Measurements from ENCODE around the gene MFSD6. TPM values are rescaled to one million over a fixed set of nuclear protein-coding genes. Genes with fewer than 3 reads are reported as not detected.

The MFSD6 gene
- polyA plus RNA-seq, 2 of the 4 experiments (the other 2 are of a cell fraction) = 14.3 to 41.3 TPM

DNA sequence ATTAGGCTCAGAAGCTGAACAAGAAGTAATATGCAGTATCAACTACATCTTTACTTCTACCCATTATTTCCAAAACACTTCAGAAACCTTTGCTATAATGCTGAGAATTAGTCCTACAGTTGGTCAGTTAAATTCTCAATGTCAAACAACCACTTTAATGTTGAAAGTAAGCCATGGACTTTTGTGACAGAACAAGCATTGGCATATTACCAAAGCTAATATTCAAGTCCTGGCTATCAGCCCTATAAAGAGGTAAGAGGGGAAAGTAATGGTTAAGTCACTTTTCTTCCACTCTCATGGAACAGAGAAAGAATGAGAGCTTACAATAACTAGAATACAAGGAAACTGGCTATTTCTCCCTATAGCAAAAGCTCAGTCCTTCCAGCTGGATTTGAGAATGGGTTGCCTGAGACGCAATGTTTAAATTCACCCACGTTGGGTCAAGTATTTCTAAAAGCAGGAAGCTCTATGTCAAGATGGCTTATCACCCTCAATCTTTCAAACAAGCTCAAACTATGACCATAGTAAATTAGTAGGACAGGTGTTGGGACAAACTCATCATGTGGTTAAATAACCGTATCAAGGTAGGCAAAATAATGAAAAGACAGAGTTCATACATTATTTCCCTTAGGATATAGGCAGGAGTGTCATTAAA, 31.4 kb upstream of the MFSD6 start:
- ChIA-PET CTCF (interaction anchor here (0.8 to 1.3 kb wide), 3 partner anchors 10 to 288 kb away, joined by 3 to 5 read pairs (median 4); no protein-coding TSS in a partner anchor), POLR2A (no interaction called here)
- Histone ChIP-seq H3K4me1 (peaks cover 14% of the 10 kb centered on the region), H3K9me3 (no peaks in the 10 kb centered on the region), H3K27ac (no peak overlapping the region), H3K4me3 (no peak overlapping the region), H3K4me2 (no peak overlapping the region)
- WGBS (ENCODE audit: missing lambda C conversion rate) = 80% methylated on average over 3 of the region's 3 CpGs
- TF ChIP-seq HOXB5 (CRISPR knock-in tag; IDR thresholded peaks at IDR 0.05) (no peak), POLR2A (IDR thresholded peaks at IDR 0.05; ENCODE audit: low read length) (no peak), EHMT2 (IDR thresholded peaks at IDR 0.05; ENCODE audit: low read depth) (no peak), JUN (IDR thresholded peaks at IDR 0.05) (no peak), CBX2 (IDR thresholded peaks at IDR 0.05; ENCODE audit: borderline replicate concordance, low read depth) (no peak)
- ATAC-seq (no peak), FAIRE-seq (no peak), DNase-seq (ENCODE audit: low read depth in 1 of 2, low spot score in 1 of 2) (no peak)

DNA sequence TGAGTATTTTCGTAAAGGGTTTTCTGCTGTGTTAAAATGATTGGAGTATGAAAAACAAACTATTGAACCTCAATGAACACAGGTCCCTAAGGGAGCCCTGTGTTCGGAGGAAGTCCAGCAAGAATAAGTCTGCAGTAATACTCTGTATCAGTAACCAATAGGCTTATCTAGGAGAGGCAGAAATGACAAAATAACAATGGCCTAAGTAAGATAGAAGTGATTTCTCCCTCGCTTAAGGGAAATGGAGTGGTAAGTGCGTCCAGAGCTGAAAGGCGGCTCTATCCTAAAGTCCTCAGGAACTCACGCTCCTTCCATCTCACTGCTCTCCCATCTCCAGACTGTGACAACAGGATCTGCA, 29.3 kb upstream of the MFSD6 start:
- 89% methylated on average over 6 of the region's 6 CpGs for WGBS (ENCODE audit: missing lambda C conversion rate)
- DNase-seq (ENCODE audit: low read depth in 1 of 2, low spot score in 1 of 2) (no peak), ATAC-seq (peak in 1 of 2 experiments; percentile 22; a peak in 2 of 6 replicates), FAIRE-seq (no peak)
- Histone ChIP-seq H3K9me3 (no peaks in the 10 kb centered on the region), H3K27ac (no peak overlapping the region), H3K4me1 (peaks cover 14% of the 10 kb centered on the region), H3K4me3 (no peak overlapping the region), H3K4me2 (no peak overlapping the region)
- ChIA-PET POLR2A (no interaction called here), CTCF (interaction anchor here (0.9 to 1.4 kb wide), 2 partner anchors 28 to 59 kb away, joined by 3 to 4 read pairs; partner anchors contain the start of gene HIBCH)
- no peak for TF ChIP-seq ZNF302 (CRISPR knock-in tag; IDR thresholded peaks at IDR 0.05)
- TF ChIP-seq, protein P1, sequence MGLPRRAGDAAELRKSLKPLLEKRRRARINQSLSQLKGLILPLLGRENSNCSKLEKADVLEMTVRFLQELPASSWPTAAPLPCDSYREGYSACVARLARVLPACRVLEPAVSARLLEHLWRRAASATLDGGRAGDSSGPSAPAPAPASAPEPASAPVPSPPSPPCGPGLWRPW (IDR thresholded peaks at IDR 0.05) = no peak
- TF ChIP-seq MAFK (IDR thresholded peaks at IDR 0.05; ENCODE audit: partially characterized antibody) = no peak
- no peak for TF ChIP-seq POLR2A (IDR thresholded peaks at IDR 0.05; ENCODE audit: low read length)
- TF ChIP-seq EHF (CRISPR knock-in tag; IDR thresholded peaks at IDR 0.05) = no peak
- TF ChIP-seq SREBF2 (IDR thresholded peaks at IDR 0.05) = no peak
- TF ChIP-seq, protein P2, sequence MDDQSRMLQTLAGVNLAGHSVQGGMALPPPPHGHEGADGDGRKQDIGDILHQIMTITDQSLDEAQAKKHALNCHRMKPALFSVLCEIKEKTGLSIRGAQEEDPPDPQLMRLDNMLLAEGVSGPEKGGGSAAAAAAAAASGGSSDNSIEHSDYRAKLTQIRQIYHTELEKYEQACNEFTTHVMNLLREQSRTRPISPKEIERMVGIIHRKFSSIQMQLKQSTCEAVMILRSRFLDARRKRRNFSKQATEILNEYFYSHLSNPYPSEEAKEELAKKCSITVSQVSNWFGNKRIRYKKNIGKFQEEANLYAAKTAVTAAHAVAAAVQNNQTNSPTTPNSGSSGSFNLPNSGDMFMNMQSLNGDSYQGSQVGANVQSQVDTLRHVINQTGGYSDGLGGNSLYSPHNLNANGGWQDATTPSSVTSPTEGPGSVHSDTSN (IDR thresholded peaks at IDR 0.05) = no peak
- TF ChIP-seq NR3C1 (IDR thresholded peaks at IDR 0.05) = no peak
- TF ChIP-seq RNF2 (IDR thresholded peaks at IDR 0.05; ENCODE audit: borderline replicate concordance, low read depth) = no peak
- TF ChIP-seq, protein P3, sequence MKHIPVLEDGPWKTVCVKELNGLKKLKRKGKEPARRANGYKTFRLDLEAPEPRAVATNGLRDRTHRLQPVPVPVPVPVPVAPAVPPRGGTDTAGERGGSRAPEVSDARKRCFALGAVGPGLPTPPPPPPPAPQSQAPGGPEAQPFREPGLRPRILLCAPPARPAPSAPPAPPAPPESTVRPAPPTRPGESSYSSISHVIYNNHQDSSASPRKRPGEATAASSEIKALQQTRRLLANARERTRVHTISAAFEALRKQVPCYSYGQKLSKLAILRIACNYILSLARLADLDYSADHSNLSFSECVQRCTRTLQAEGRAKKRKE (CRISPR knock-in tag; IDR thresholded peaks at IDR 0.05; ENCODE audit: low read depth) = no peak
- TF ChIP-seq JUNB (IDR thresholded peaks at IDR 0.05) = no peak
- TF ChIP-seq, protein P4, sequence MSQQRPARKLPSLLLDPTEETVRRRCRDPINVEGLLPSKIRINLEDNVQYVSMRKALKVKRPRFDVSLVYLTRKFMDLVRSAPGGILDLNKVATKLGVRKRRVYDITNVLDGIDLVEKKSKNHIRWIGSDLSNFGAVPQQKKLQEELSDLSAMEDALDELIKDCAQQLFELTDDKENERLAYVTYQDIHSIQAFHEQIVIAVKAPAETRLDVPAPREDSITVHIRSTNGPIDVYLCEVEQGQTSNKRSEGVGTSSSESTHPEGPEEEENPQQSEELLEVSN (IDR thresholded peaks at IDR 0.05; ENCODE audit: borderline replicate concordance, low read depth) = no peak
- TF ChIP-seq PHF8 (IDR thresholded peaks at IDR 0.05; ENCODE audit: borderline replicate concordance, low read depth) = no peak
- no peak for TF ChIP-seq HDAC2 (IDR thresholded peaks at IDR 0.05)
- TF ChIP-seq, protein P5, sequence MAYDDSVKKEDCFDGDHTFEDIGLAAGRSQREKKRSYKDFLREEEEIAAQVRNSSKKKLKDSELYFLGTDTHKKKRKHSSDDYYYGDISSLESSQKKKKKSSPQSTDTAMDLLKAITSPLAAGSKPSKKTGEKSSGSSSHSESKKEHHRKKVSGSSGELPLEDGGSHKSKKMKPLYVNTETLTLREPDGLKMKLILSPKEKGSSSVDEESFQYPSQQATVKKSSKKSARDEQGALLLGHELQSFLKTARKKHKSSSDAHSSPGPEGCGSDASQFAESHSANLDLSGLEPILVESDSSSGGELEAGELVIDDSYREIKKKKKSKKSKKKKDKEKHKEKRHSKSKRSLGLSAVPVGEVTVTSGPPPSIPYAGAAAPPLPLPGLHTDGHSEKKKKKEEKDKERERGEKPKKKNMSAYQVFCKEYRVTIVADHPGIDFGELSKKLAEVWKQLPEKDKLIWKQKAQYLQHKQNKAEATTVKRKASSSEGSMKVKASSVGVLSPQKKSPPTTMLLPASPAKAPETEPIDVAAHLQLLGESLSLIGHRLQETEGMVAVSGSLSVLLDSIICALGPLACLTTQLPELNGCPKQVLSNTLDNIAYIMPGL (CRISPR knock-in tag; IDR thresholded peaks at IDR 0.05; ENCODE audit: borderline replicate concordance) = no peak
- TF ChIP-seq EP300 (IDR thresholded peaks at IDR 0.05) = no peak
- TF ChIP-seq FOXS1 (CRISPR knock-in tag; IDR thresholded peaks at IDR 0.05) = no peak
- TF ChIP-seq NFE2L2 (conservative IDR thresholded peaks at IDR 0.05; ENCODE audit: low read length) = no peak
- TF ChIP-seq FOSB (CRISPR knock-in tag; IDR thresholded peaks at IDR 0.05) = no peak
